ENCODE measurements around the gene PURB.
"Not testable (repeated sequence)": the region's sequence is repeated elsewhere in the genome, so short reads cannot be mapped to it uniquely, and the experiment has no call there.

GRCh38 chr7:44842675-44843074, 42.7 kb downstream of the PURB start:
- TF ChIP-seq CTCF, EZH2 (IDR thresholded peaks at IDR 0.05): not testable (repeated sequence)

Data from neural progenitor cell (in vitro differentiated cells).